A549 (cell line): ENCODE measurements around the gene PBX3. TPM values are rescaled to one million over a fixed set of nuclear protein-coding genes. Genes with fewer than 3 reads are reported as not detected.

Source experiments
- ATAC-seq, 2 experiments: fragments of 200-7000 bp in 1 of 2; fragments of >200 bp in 1 of 2; cut with Nextera tagmentation in 1 of 2; cut with Tn5 transposase in 1 of 2; 3 replicates each; pipeline versions ENCODE4 v1.8.0 to v1.9.1; 2018 to 2020; ENCODE audit warnings: mild to moderate bottlenecking in 1 of 2, moderate library complexity in 1 of 2
- CTCF ChIA-PET: fragments of 300-600 bp; sonication (Branson Sonifier 250); formaldehyde crosslinking; extraction: SDS; loops from one replicate; lab custom pipeline; 2021; ENCODE audit warnings: antibody characterized with exemption, inconsistent platforms; lab: Yijun Ruan, JAX
- POLR2A ChIA-PET: fragments of 350-600 bp; formaldehyde crosslinking; extraction: SDS; loops from one replicate; lab custom pipeline; 2021; ENCODE audit warnings: antibody characterized with exemption, inconsistent platforms; lab: Yijun Ruan, JAX
- DNase-seq, 2 experiments: peaks; one replicate each; pipeline versions ENCODE4 v3.0.0 to v3.0.0-alpha.2; 2011 to 2016; ENCODE audit warnings: low read depth in 1 of 2, low spot score in 1 of 2
- FAIRE-seq: peaks from 2 replicates; lab custom pipeline; 2011; peaks lifted over from hg19 to GRCh38; lab: Jason Lieb, UNC
- H3K27ac ChIP-seq, 2 experiments: fragments of >200 bp; sonication (Bioruptor Twin); formaldehyde crosslinking; 3 replicates each; pipeline ENCODE4 v1.5.1; 2016 to 2017
- H3K4me1 ChIP-seq: fragments of >200 bp; sonication (Bioruptor Twin); formaldehyde crosslinking; 3 replicates; pipeline ENCODE4 v1.6.1; 2016
- H3K4me2 ChIP-seq: fragments of >200 bp; sonication (Bioruptor Twin); formaldehyde crosslinking; 3 replicates; pipeline ENCODE4 v1.6.1; 2016
- H3K4me3 ChIP-seq: fragments of >200 bp; sonication (Bioruptor Twin); formaldehyde crosslinking; 3 replicates; pipeline ENCODE4 v1.5.1; 2016
- H3K9me3 ChIP-seq: fragments of >200 bp; sonication (Bioruptor Twin); formaldehyde crosslinking; 3 replicates; pipeline ENCODE4 v1.6.1; 2016
- BCL3 ChIP-seq: fragments of >200 bp; sonication (Bioruptor Twin); formaldehyde crosslinking; IDR thresholded peaks from 3 replicates; pipeline ENCODE4 v1.6.1; 2016
- CEBPB ChIP-seq, 2 experiments: fragments of >200 bp in 1 of 2; sonication (Bioruptor Twin) in 1 of 2; formaldehyde crosslinking in 1 of 2; IDR thresholded peaks; 2 replicates each; pipeline ENCODE4 v1.6.1; 2012 to 2016
- CHD4 ChIP-seq: fragments of 200-600 bp; sonication (generic); IDR thresholded peaks from 2 replicates; pipeline ENCODE4 v1.6.1; 2016; ENCODE audit warnings: antibody characterized with exemption, mild to moderate bottlenecking, borderline replicate concordance
- EHF ChIP-seq: fragments of 250-450 bp; sonication (Bioruptor Pico); IDR thresholded peaks from 2 replicates; pipeline ENCODE4 v1.5.0; 2020; ENCODE audit warnings: mild to moderate bottlenecking
- EHMT2 ChIP-seq: fragments of 200-600 bp; sonication (generic); IDR thresholded peaks from 2 replicates; pipeline ENCODE4 v1.6.1; 2016; ENCODE audit warnings: antibody characterized with exemption, low read depth, mild to moderate bottlenecking, moderate library complexity
- ELK1 ChIP-seq: fragments of 150-350 bp; IDR thresholded peaks from 2 replicates; pipeline ENCODE4 v1.6.1; 2014; ENCODE audit warnings: low read depth, mild to moderate bottlenecking, low read length
- EP300 ChIP-seq, 2 experiments: fragments of >200 bp; sonication (Bioruptor Twin); formaldehyde crosslinking; IDR thresholded peaks; 2 replicates in 1 of 2; 3 replicates in 1 of 2; pipeline ENCODE4 v1.6.1; 2016 to 2017
- GATA3 ChIP-seq: IDR thresholded peaks from 2 replicates; pipeline ENCODE4 v1.6.1; 2012; ENCODE audit warnings: borderline replicate concordance
- HDAC2 ChIP-seq: fragments of 200-600 bp; sonication (generic); IDR thresholded peaks from 2 replicates; pipeline ENCODE4 v1.6.1; 2016
- HMGXB4 ChIP-seq: fragments of 250-450 bp; sonication (Bioruptor Pico); IDR thresholded peaks from 2 replicates; pipeline ENCODE4 v1.5.0; 2021; ENCODE audit warnings: mild to moderate bottlenecking, moderate library complexity, borderline replicate concordance
- HOXB13 ChIP-seq: fragments of 250-450 bp; sonication (Bioruptor Pico); IDR thresholded peaks from 2 replicates; pipeline ENCODE4 v1.5.0; 2020; ENCODE audit warnings: low read depth, mild to moderate bottlenecking, moderate library complexity
- HOXB5 ChIP-seq: fragments of 250-450 bp; sonication (Bioruptor Pico); IDR thresholded peaks from 2 replicates; pipeline ENCODE4 v1.5.0; 2020; ENCODE audit warnings: mild to moderate bottlenecking, moderate library complexity
- JUN ChIP-seq, 2 experiments: fragments of >200 bp; sonication (Bioruptor Twin); formaldehyde crosslinking; IDR thresholded peaks; 2 replicates in 1 of 2; 3 replicates in 1 of 2; pipeline ENCODE4 v1.6.1; 2016 to 2017
- JUNB ChIP-seq: fragments of >200 bp; sonication (Bioruptor Twin); formaldehyde crosslinking; IDR thresholded peaks from 2 replicates; pipeline ENCODE4 v1.6.1; 2016
- KDM1A ChIP-seq: fragments of 200-600 bp; sonication (generic); IDR thresholded peaks from 2 replicates; pipeline ENCODE4 v1.6.1; 2016; ENCODE audit warnings: low read depth, mild to moderate bottlenecking
- MAX ChIP-seq: IDR thresholded peaks from 2 replicates; pipeline ENCODE4 v1.6.1; 2012
- MAZ ChIP-seq: fragments of 150-350 bp; IDR thresholded peaks from 2 replicates; pipeline ENCODE4 v1.6.1; 2014; ENCODE audit warnings: antibody characterized with exemption, low read depth, low read length, borderline replicate concordance
- NFE2L2 ChIP-seq: fragments of 150-350 bp; conservative IDR thresholded peaks from 2 replicates; pipeline ENCODE4 v1.6.1; 2014; ENCODE audit warnings: low read length
- PBX3 ChIP-seq: IDR thresholded peaks from 2 replicates; pipeline ENCODE4 v1.6.1; 2012
- POLR2AphosphoS2 ChIP-seq: conservative IDR thresholded peaks from 2 replicates; pipeline ENCODE4 v1.6.1; 2012; ENCODE audit warnings: low read length, improper control_type of control experiment, inconsistent platforms
- RAD21 ChIP-seq, 2 experiments: fragments of >200 bp in 1 of 2; sonication (Bioruptor Twin) in 1 of 2; formaldehyde crosslinking in 1 of 2; IDR thresholded peaks in 1 of 2; conservative IDR thresholded peaks in 1 of 2; 2 replicates in 1 of 2; 3 replicates in 1 of 2; pipeline ENCODE4 v1.6.1; 2012 to 2018; ENCODE audit warnings: inconsistent platforms in 1 of 2
- REST ChIP-seq: fragments of 200-600 bp; sonication (generic); IDR thresholded peaks from 2 replicates; pipeline ENCODE4 v1.6.1; 2016; ENCODE audit warnings: antibody characterized with exemption, mild to moderate bottlenecking, moderate library complexity
- SMC3 ChIP-seq: fragments of >200 bp; sonication (Bioruptor Twin); formaldehyde crosslinking; IDR thresholded peaks from 3 replicates; pipeline ENCODE4 v1.6.1; 2018; ENCODE audit warnings: inconsistent platforms
- SREBF2 ChIP-seq: fragments of 450-650 bp; IDR thresholded peaks from 2 replicates; pipeline ENCODE4 v1.6.1; 2014; ENCODE audit warnings: mild to moderate bottlenecking, moderate library complexity
- ZC3H11A ChIP-seq: fragments of 450-650 bp; IDR thresholded peaks from 2 replicates; pipeline ENCODE4 v1.6.1; 2014; ENCODE audit warnings: antibody characterized with exemption, mild to moderate bottlenecking
- ZNF302 ChIP-seq: fragments of 250-450 bp; sonication (Bioruptor Pico); IDR thresholded peaks from 2 replicates; pipeline ENCODE4 v1.9.0; 2021; ENCODE audit warnings: inconsistent platforms, mild to moderate bottlenecking, moderate library complexity
- ZSCAN20 ChIP-seq: fragments of 250-450 bp; sonication (Bioruptor Pico); IDR thresholded peaks from 2 replicates; pipeline ENCODE4 v1.8.0; 2022; ENCODE audit warnings: mild to moderate bottlenecking, moderate library complexity
- WGBS: methylation state at CpG from one replicate; pipeline ENCODE4 v1.1.6; 2017; ENCODE audit errors: missing lambda C conversion rate; 5-methylcytosine and 5-hydroxymethylcytosine counted together
- polyA plus RNA-seq, 4 experiments: library from polyadenylated mRNA; depleted of rRNA in 3 of 4; stranded (reverse); fragments of >200 nt; fragmentation: RNase III in 1 of 4; extraction: RNeasy Plus Mini Kit Qiagen cat#74134 plus additional on column Dnase treatment in 1 of 4; gene quantifications; 2 replicates in 3 of 4; 3 replicates in 1 of 4; pipeline ENCODE4 v1.2.3, GENCODE V29; 2011 to 2017

PBX3 gene
- polyA plus RNA-seq, 2 of the 4 experiments (the other 2 are of a cell fraction), result 10.7 to 23.5 TPM

- Histone ChIP-seq H3K4me3 (no peak overlapping the region), H3K4me2 (no peak overlapping the region), H3K27ac (no peak overlapping the region), H3K9me3 (no peaks in the 10 kb centered on the region), H3K4me1 (no peaks in the 10 kb centered on the region)
- FAIRE-seq, result no peak
- POLR2A ChIA-PET, result no interaction called here
- CTCF ChIA-PET, result no interaction called here
- 80% methylated on average over 13 of the region's 13 CpGs for WGBS
- no peak for ATAC-seq
- TF ChIP-seq CHD4 (no peak), GATA3 (no peak), EHF (CRISPR knock-in tag) (no peak), HOXB13 (CRISPR knock-in tag) (no peak), SMC3 (no peak), ZNF302 (CRISPR knock-in tag) (no peak), SREBF2 (no peak), NFE2L2 (no peak), JUN (IDR thresholded peaks at IDR 0.05) (no peak), PBX3 (no peak), RAD21 (conservative IDR thresholded peaks at IDR 0.05 in 1 of 2, IDR thresholded peaks at IDR 0.05 in 1 of 2) (no peak), HOXB5 (CRISPR knock-in tag) (no peak), HMGXB4 (no peak), ZSCAN20 (no peak), MAX (no peak), MAZ (no peak), ZC3H11A (no peak), HDAC2 (no peak), ELK1 (no peak), BCL3 (no peak)
- DNase-seq, result no peak
Observed at GRCh38 chr9:125726456-125727132, 20.6 kb upstream of the PBX3 start.

- no peaks in the 10 kb centered on the region for H3K9me3 ChIP-seq
- ATAC-seq, result no peak
- H3K4me3 ChIP-seq, result no peak overlapping the region
- DNase-seq, result no peak
- WGBS, result 65% methylated on average over 2 of the region's 2 CpGs
- ChIA-PET CTCF (no interaction called here), POLR2A (interaction anchor here (0.6 to 1.2 kb wide), 2 partner anchors 16 to 23 kb away, joined by 3 to 4 read pairs; partner anchors contain the start of gene MAPKAP1)
- H3K4me2 ChIP-seq, result no peak overlapping the region
- H3K4me1 ChIP-seq, result no peaks in the 10 kb centered on the region
- H3K27ac ChIP-seq, result no peak overlapping the region
- FAIRE-seq, result no peak
- TF ChIP-seq MAX (no peak), KDM1A (no peak), EP300 (IDR thresholded peaks at IDR 0.05) (no peak), RAD21 (conservative IDR thresholded peaks at IDR 0.05 in 1 of 2, IDR thresholded peaks at IDR 0.05 in 1 of 2) (no peak), JUNB (no peak), GATA3 (no peak), POLR2AphosphoS2 (no peak), EHMT2 (no peak), CEBPB (IDR thresholded peaks at IDR 0.05) (no peak), SREBF2 (no peak), PBX3 (no peak), REST (no peak)
Observed at GRCh38 chr9:125730168-125730567, 17.0 kb upstream of the PBX3 start.
